HepG2 (cell line): ENCODE results near the gene AP3B1. TPM values are rescaled to one million over a fixed set of nuclear protein-coding genes. Genes with fewer than 3 reads are reported as not detected.

Source experiments
- ARID2 ChIP-seq: sonication (generic); formaldehyde crosslinking; IDR thresholded peaks from 2 replicates; pipeline ENCODE4 v1.8.1; 2022; ENCODE audit warnings: mild to moderate bottlenecking, missing genetic modification reagents, borderline replicate concordance
- CENPT ChIP-seq: sonication (generic); formaldehyde crosslinking; IDR thresholded peaks from 2 replicates; pipeline ENCODE4 v1.8.0; 2022; ENCODE audit warnings: low read depth, mild to moderate bottlenecking, moderate library complexity, missing genetic modification reagents
- EHMT2 ChIP-seq: fragments of 200-600 bp; sonication (generic); IDR thresholded peaks from 2 replicates; pipeline ENCODE4 v1.7.0; 2017; ENCODE audit warnings: antibody characterized with exemption, low read depth, low read length, borderline replicate concordance
- ETV5 ChIP-seq: IDR thresholded peaks from 2 replicates; pipeline ENCODE4 v1.6.1; 2018; ENCODE audit warnings: missing biosample characterization, missing genetic modification reagents, inconsistent platforms, borderline replicate concordance
- FOXC1 ChIP-seq: sonication (generic); formaldehyde crosslinking; IDR thresholded peaks from 2 replicates; pipeline ENCODE4 v1.8.0; 2022; ENCODE audit warnings: mild to moderate bottlenecking, missing genetic modification reagents, borderline replicate concordance
- GABPB1 ChIP-seq: IDR thresholded peaks from 2 replicates; pipeline ENCODE4 v1.6.1; 2016; ENCODE audit warnings: mild to moderate bottlenecking, missing genetic modification reagents, moderate library complexity, missing compliant biosample characterization
- GLI4 ChIP-seq: sonication (generic); formaldehyde crosslinking; IDR thresholded peaks from 2 replicates; pipeline ENCODE4 v1.5.1; 2020; ENCODE audit warnings: missing genetic modification reagents, mild to moderate bottlenecking, moderate library complexity, borderline replicate concordance
- JUNB ChIP-seq: sonication (generic); formaldehyde crosslinking; IDR thresholded peaks from 2 replicates; pipeline ENCODE4 v1.8.0; 2022; ENCODE audit warnings: missing genetic modification reagents, mild to moderate bottlenecking, borderline replicate concordance
- NCOR1 ChIP-seq: fragments of 200-600 bp; sonication (generic); IDR thresholded peaks from 2 replicates; pipeline ENCODE4 v1.7.0; 2017; ENCODE audit warnings: antibody characterized with exemption, low read length, borderline replicate concordance
- NR2C2 ChIP-seq: sonication (generic); formaldehyde crosslinking; IDR thresholded peaks from 2 replicates; pipeline ENCODE4 v1.4.0; 2020; ENCODE audit warnings: missing genetic modification reagents, mild to moderate bottlenecking, moderate library complexity, borderline replicate concordance
- ONECUT2 ChIP-seq: sonication (generic); formaldehyde crosslinking; IDR thresholded peaks from 2 replicates; pipeline ENCODE4 v1.4.0; 2020; ENCODE audit warnings: missing genetic modification reagents
- POLR2AphosphoS2 ChIP-seq: IDR thresholded peaks from 2 replicates; pipeline ENCODE4 v1.6.1; 2011; ENCODE audit warnings: low read depth, low read length, improper control_type of control experiment
- REL ChIP-seq: sonication (generic); formaldehyde crosslinking; conservative IDR thresholded peaks from 2 replicates; pipeline ENCODE4 v1.8.0; 2022; ENCODE audit warnings: mild to moderate bottlenecking, missing genetic modification reagents, moderate library complexity
- STAG1 ChIP-seq: sonication (generic); formaldehyde crosslinking; IDR thresholded peaks from 2 replicates; pipeline ENCODE4 v1.4.0; 2020; ENCODE audit warnings: missing genetic modification reagents
- TCF7 ChIP-seq: sonication (generic); IDR thresholded peaks from 2 replicates; pipeline ENCODE4 v1.6.1; 2016; ENCODE audit warnings: antibody characterized with exemption, low read depth
- TEAD3 ChIP-seq: optimal IDR thresholded peaks from 2 replicates; pipeline ENCODE3; 2016; ENCODE audit warnings: borderline replicate concordance
- WIZ ChIP-seq: sonication (generic); formaldehyde crosslinking; IDR thresholded peaks from 2 replicates; pipeline ENCODE4 v1.5.1; 2020; ENCODE audit warnings: mild to moderate bottlenecking, missing genetic modification reagents
- XRCC5 ChIP-seq: fragments of 200-400 bp; formaldehyde crosslinking; optimal IDR thresholded peaks from 2 replicates; pipeline ENCODE3; 2017; ENCODE audit warnings: mild to moderate bottlenecking, low read length
- ZFP36L1 ChIP-seq: sonication (generic); formaldehyde crosslinking; IDR thresholded peaks from 2 replicates; pipeline ENCODE4 v1.8.0; 2022; ENCODE audit warnings: mild to moderate bottlenecking, missing genetic modification reagents, moderate library complexity
- ZNF367 ChIP-seq: sonication (generic); formaldehyde crosslinking; IDR thresholded peaks from 2 replicates; pipeline ENCODE4 v1.4.0; 2020; ENCODE audit warnings: missing genetic modification reagents, borderline replicate concordance
- ZNF713 ChIP-seq: sonication (generic); formaldehyde crosslinking; IDR thresholded peaks from 2 replicates; pipeline ENCODE4 v1.4.0; 2020; ENCODE audit warnings: mild to moderate bottlenecking, missing genetic modification reagents
- polyA plus RNA-seq, 8 experiments: library from polyadenylated mRNA; depleted of rRNA in 3 of 8; stranded (reverse) in 7 of 8; unstranded in 1 of 8; fragments of >200 nt; fragmentation: Illumina TruSeq in 4 of 8; extraction: Trizol in 4 of 8; gene quantifications; 2 replicates each; pipeline versions ENCODE4 v1.2.1 to v1.2.3, GENCODE V29; 2011 to 2016; ENCODE audit warnings: low read depth in 4 of 8, missing spikeins in 1 of 8, mixed read lengths in 1 of 8; ENCODE audit not compliant: insufficient read depth in 1 of 8
- total RNA-seq, 5 experiments: library from RNA; depleted of rRNA; stranded (reverse); fragments of >200 nt; fragmentation: Illumina TruSeq; extraction: Trizol; gene quantifications; 2 replicates each; pipeline ENCODE4 v1.2.3, GENCODE V29; 2016; ENCODE audit warnings: low read depth in 1 of 5
- TF ChIP-seq, protein P1 (sequence below): IDR thresholded peaks from 2 replicates; pipeline ENCODE4 v1.6.1; 2016; ENCODE audit warnings: mild to moderate bottlenecking
- TF ChIP-seq, protein P2 (sequence below): sonication (generic); formaldehyde crosslinking; IDR thresholded peaks from 2 replicates; pipeline ENCODE4 v1.4.0; 2020; ENCODE audit warnings: mild to moderate bottlenecking, low read depth, missing genetic modification reagents
- TF ChIP-seq, protein P3 (sequence below): sonication (generic); formaldehyde crosslinking; IDR thresholded peaks from 2 replicates; pipeline ENCODE4 v1.5.0; 2020; ENCODE audit warnings: mild to moderate bottlenecking, missing genetic modification reagents

Gene AP3B1
- total and polyA plus RNA-seq, 2 of the 13 experiments (the other 11 are each of a cell fraction or from before 2014, with no cell fraction given) = 37.7 to 51.2 TPM

DNA sequence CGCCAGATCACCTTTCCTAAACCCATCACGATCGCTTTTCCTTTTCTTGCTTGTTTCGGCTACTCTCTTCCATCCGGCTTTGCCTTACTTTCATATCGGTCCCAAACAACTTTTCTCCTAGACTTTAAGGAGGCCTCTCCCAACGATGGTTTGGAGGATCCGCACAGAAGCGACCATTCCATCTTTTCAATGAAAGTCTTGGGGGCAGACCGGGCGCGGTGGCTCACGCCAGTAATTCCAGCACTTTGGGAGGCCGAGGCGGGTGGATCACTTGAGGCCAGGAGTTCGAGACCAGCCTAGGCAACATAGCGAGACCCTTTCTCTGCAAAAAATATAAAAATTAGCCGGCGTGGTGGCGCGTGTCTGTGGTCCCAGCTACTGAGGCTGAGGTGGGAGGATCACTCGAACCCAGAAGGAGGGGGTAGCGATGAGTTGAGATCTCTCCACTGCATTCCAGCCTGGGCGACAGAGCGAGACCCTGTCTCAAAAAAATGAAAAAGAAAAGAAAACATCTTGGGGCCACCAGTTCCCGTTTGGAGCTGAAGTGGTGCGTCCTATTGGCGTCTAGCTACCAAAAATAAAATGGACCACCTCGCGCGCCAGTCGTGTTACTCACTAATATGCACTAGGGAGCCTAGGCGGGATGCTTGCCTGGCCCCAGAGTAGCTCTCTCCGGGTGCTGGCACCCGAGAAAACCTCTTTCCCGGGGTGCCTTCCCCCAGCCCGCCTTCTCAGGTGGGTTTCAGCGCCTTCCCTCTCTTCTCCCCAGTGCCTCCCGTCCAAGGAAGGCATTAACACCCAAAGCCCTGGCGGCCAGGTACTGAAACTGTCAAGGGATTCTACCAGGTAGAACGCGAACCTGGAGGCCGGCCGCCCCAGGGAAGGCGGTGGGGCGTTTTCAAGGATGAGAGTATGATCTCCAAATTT is 800 bp upstream of the AP3B1 start (continued):
- TF ChIP-seq FOXC1 (CRISPR knock-in tag) (no peak; the same call in 1 of the 2 replicates), GABPB1 (no peak), XRCC5 (peak; percentile 59), ZNF367 (CRISPR knock-in tag) (no peak), ZNF713 (CRISPR knock-in tag) (no peak), WIZ (CRISPR knock-in tag) (no peak), EHMT2 (peak; percentile 33; the same call in 1 of the 2 replicates), NCOR1 (no peak), POLR2AphosphoS2 (no peak), TEAD3 (CRISPR knock-in tag) (no peak), TCF7 (no peak), CENPT (CRISPR knock-in tag) (no peak), ETV5 (CRISPR knock-in tag) (no peak), STAG1 (CRISPR knock-in tag) (no peak), ONECUT2 (CRISPR knock-in tag) (no peak), ARID2 (CRISPR knock-in tag) (no peak), REL (CRISPR knock-in tag) (no peak), JUNB (no peak), NR2C2 (CRISPR knock-in tag) (no peak), GLI4 (no peak), ZFP36L1 (CRISPR knock-in tag) (no peak)
- TF ChIP-seq, protein P1, sequence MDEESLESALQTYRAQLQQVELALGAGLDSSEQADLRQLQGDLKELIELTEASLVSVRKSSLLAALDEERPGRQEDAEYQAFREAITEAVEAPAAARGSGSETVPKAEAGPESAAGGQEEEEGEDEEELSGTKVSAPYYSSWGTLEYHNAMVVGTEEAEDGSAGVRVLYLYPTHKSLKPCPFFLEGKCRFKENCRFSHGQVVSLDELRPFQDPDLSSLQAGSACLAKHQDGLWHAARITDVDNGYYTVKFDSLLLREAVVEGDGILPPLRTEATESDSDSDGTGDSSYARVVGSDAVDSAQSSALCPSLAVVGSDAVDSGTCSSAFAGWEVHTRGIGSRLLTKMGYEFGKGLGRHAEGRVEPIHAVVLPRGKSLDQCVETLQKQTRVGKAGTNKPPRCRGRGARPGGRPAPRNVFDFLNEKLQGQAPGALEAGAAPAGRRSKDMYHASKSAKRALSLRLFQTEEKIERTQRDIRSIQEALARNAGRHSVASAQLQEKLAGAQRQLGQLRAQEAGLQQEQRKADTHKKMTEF (CRISPR knock-in tag) = no peak
- TF ChIP-seq, protein P2, sequence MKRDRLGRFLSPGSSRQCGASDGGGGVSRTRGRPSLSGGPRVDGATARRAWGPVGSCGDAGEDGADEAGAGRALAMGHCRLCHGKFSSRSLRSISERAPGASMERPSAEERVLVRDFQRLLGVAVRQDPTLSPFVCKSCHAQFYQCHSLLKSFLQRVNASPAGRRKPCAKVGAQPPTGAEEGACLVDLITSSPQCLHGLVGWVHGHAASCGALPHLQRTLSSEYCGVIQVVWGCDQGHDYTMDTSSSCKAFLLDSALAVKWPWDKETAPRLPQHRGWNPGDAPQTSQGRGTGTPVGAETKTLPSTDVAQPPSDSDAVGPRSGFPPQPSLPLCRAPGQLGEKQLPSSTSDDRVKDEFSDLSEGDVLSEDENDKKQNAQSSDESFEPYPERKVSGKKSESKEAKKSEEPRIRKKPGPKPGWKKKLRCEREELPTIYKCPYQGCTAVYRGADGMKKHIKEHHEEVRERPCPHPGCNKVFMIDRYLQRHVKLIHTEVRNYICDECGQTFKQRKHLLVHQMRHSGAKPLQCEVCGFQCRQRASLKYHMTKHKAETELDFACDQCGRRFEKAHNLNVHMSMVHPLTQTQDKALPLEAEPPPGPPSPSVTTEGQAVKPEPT = 0 out of 2 replicates have a peak, but pooled peaks have one; percentile 44
- TF ChIP-seq, protein P3, sequence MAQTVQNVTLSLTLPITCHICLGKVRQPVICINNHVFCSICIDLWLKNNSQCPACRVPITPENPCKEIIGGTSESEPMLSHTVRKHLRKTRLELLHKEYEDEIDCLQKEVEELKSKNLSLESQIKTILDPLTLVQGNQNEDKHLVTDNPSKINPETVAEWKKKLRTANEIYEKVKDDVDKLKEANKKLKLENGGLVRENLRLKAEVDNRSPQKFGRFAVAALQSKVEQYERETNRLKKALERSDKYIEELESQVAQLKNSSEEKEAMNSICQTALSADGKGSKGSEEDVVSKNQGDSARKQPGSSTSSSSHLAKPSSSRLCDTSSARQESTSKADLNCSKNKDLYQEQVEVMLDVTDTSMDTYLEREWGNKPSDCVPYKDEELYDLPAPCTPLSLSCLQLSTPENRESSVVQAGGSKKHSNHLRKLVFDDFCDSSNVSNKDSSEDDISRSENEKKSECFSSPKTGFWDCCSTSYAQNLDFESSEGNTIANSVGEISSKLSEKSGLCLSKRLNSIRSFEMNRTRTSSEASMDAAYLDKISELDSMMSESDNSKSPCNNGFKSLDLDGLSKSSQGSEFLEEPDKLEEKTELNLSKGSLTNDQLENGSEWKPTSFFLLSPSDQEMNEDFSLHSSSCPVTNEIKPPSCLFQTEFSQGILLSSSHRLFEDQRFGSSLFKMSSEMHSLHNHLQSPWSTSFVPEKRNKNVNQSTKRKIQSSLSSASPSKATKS (CRISPR knock-in tag) = no peak
